K562 (cell line): ENCODE measurements around the gene CHMP2A. TPM values are rescaled to one million over a fixed set of nuclear protein-coding genes. Genes with fewer than 3 reads are reported as not detected.

Experiments
- DEAF1 ChIP-seq: fragments of 450-650 bp; formaldehyde crosslinking; IDR thresholded peaks from 2 replicates; pipeline ENCODE4 v1.4.0; 2020; ENCODE audit warnings: mild to moderate bottlenecking, moderate library complexity
- NCOA1 ChIP-seq: fragments of 450-650 bp; IDR thresholded peaks from 2 replicates; pipeline ENCODE4 v1.6.1; 2016; ENCODE audit warnings: low read depth
- TGIF2 ChIP-seq: sonication (generic); formaldehyde crosslinking; IDR thresholded peaks from 2 replicates; pipeline ENCODE4 v1.8.1; 2022; ENCODE audit warnings: mild to moderate bottlenecking, missing genetic modification reagents, moderate library complexity
- ZBTB11 ChIP-seq, 3 experiments: fragments of 200-800 bp in 1 of 3; fragments of 250-450 bp in 1 of 3; fragments of 450-650 bp in 1 of 3; sonication (Bioruptor Pico) in 1 of 3; sonication (Bioruptor generic) in 1 of 3; formaldehyde crosslinking in 1 of 3; IDR thresholded peaks; 2 replicates each; pipeline versions ENCODE4 v1.6.1 to v1.8.0; 2016 to 2022; ENCODE audit warnings: mild to moderate bottlenecking in 2 of 3, missing genetic modification characterization in 2 of 3, missing compliant biosample characterization in 1 of 3, moderate library complexity in 1 of 3
- ZFX ChIP-seq: sonication (generic); formaldehyde crosslinking; IDR thresholded peaks from 2 replicates; pipeline ENCODE4 v1.8.0; 2022; ENCODE audit warnings: mild to moderate bottlenecking, missing genetic modification reagents, moderate library complexity
- ZMIZ1 ChIP-seq, 2 experiments: fragments of 150-350 bp in 1 of 2; IDR thresholded peaks; 2 replicates each; pipeline ENCODE4 v1.6.1; 2012 to 2016; ENCODE audit warnings: low read depth in 2 of 2, low read length in 2 of 2, mild to moderate bottlenecking in 1 of 2, moderate library complexity in 1 of 2
- ZNF395 ChIP-seq: fragments of 200-800 bp; sonication (Bioruptor generic); IDR thresholded peaks from 2 replicates; pipeline ENCODE4 v1.6.1; 2017; ENCODE audit warnings: missing genetic modification characterization, missing compliant biosample characterization
- ZNF696 ChIP-seq: fragments of 250-450 bp; sonication (Bioruptor Pico); conservative IDR thresholded peaks from 2 replicates; pipeline ENCODE4 v1.4.0; 2020; ENCODE audit warnings: mild to moderate bottlenecking, moderate library complexity
- polyA plus RNA-seq, 8 experiments: library from polyadenylated mRNA; depleted of rRNA in 4 of 8; stranded (reverse) in 5 of 8; unstranded in 3 of 8; fragments of >200 nt; fragmentation: Nextera tagmentation in 2 of 8; fragmentation: Illumina TruSeq in 1 of 8; extraction: Ambion mirVana in 2 of 8; extraction: Trizol in 1 of 8; gene quantifications; 2 replicates each; pipeline versions ENCODE4 v1.2.1 to v1.2.3, GENCODE V29; 2011 to 2014; ENCODE audit warnings: inconsistent platforms in 1 of 8, missing spikeins in 1 of 8
- total RNA-seq, 7 experiments: library from RNA; depleted of rRNA in 6 of 7; stranded (reverse); fragments of >200 nt in 6 of 7; fragmentation: Illumina TruSeq in 2 of 7; extraction: Trizol in 2 of 7; gene quantifications; 2 replicates each; pipeline versions ENCODE4 v1.2.1 to v1.2.3, GENCODE V29; 2011 to 2021; ENCODE audit warnings: low replicate concordance in 1 of 7
- TF ChIP-seq, protein P1 (sequence below): fragments of 450-650 bp; IDR thresholded peaks from 2 replicates; pipeline ENCODE4 v1.6.1; 2018; ENCODE audit not compliant: partially characterized antibody

CHMP2A gene
- total and polyA plus RNA-seq, 9 of the 15 experiments (the other 6 are each of a cell fraction or from before 2014, with no cell fraction given): 57.6 to 159 (median 87.2) TPM

GRCh38 chr19:58584498-58585441 lies 29.9 kb upstream of the CHMP2A start (continued):
- TF ChIP-seq ZNF395 (CRISPR knock-in tag) (peak; percentile 74; the same call in 1 of the 2 replicates), ZFX (CRISPR knock-in tag) (peak; percentile 58), DEAF1 (CRISPR knock-in tag) (peak; percentile 3; the same call in 1 of the 2 replicates), TGIF2 (CRISPR knock-in tag) (no peak), ZMIZ1 (IDR thresholded peaks at IDR 0.05; ENCODE audit: low read depth in 2 of 2, low read length in 2 of 2) (peak in 1 of 2 experiments; percentile 75; a peak in 1 of 4 replicates), ZBTB11 (CRISPR knock-in tag; IDR thresholded peaks at IDR 0.05) (peak in 1 of 3 experiments; percentile 91; a peak in 2 of 6 replicates), ZNF696 (CRISPR knock-in tag) (no peak), NCOA1 (peak; percentile 55)
- TF ChIP-seq, protein P1, sequence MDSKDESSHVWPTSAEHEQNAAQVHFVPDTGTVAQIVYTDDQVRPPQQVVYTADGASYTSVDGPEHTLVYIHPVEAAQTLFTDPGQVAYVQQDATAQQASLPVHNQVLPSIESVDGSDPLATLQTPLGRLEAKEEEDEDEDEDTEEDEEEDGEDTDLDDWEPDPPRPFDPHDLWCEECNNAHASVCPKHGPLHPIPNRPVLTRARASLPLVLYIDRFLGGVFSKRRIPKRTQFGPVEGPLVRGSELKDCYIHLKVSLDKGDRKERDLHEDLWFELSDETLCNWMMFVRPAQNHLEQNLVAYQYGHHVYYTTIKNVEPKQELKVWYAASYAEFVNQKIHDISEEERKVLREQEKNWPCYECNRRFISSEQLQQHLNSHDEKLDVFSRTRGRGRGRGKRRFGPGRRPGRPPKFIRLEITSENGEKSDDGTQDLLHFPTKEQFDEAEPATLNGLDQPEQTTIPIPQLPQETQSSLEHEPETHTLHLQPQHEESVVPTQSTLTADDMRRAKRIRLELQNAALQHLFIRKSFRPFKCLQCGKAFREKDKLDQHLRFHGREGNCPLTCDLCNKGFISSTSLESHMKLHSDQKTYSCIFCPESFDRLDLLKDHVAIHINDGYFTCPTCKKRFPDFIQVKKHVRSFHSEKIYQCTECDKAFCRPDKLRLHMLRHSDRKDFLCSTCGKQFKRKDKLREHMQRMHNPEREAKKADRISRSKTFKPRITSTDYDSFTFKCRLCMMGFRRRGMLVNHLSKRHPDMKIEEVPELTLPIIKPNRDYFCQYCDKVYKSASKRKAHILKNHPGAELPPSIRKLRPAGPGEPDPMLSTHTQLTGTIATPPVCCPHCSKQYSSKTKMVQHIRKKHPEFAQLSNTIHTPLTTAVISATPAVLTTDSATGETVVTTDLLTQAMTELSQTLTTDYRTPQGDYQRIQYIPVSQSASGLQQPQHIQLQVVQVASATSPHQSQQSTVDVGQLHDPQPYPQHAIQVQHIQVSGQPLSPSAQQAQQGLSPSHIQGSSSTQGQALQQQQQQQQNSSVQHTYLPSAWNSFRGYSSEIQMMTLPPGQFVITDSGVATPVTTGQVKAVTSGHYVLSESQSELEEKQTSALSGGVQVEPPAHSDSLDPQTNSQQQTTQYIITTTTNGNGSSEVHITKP: peak; percentile 29
